Measurements from ENCODE around the gene ZNFX1. TPM values are rescaled to one million over a fixed set of nuclear protein-coding genes. Genes with fewer than 3 reads are reported as not detected.
"Not testable (repeated sequence)": the region's sequence is repeated elsewhere in the genome, so short reads cannot be mapped to it uniquely, and the experiment has no call there.

Gene ZNFX1
- total RNA-seq (2014; rRNA removed; shearing (Covaris generic); ENCODE audit: low replicate concordance): 13.3 and 13.4 TPM in 2 replicates

- peak; percentile 99 for DNase-seq (ENCODE audit: low read depth)
- in situ Hi-C loops (cut with HindIII; ENCODE audit: low pct_unique_long_range_greater_than_20kb, low sequenced_read_pairs): no loop called here
Observed at GRCh38 chr20:49278036-49278817, at the start of gene ZNFX1. Gene ZNFX1 (minus strand): TSS chr20:49278057. CDS start chr20:49275839, 2,218 bp downstream.

- in situ Hi-C loops (cut with HindIII; ENCODE audit: low pct_unique_long_range_greater_than_20kb, low sequenced_read_pairs): no loop called here
- no peak for DNase-seq (ENCODE audit: low read depth)
Observed at GRCh38 chr20:49326026-49326425, 48.2 kb upstream of the ZNFX1 start.

- no peak for DNase-seq (ENCODE audit: low read depth)
- in situ Hi-C loops (cut with HindIII; ENCODE audit: low pct_unique_long_range_greater_than_20kb, low sequenced_read_pairs): no loop called here
Observed at GRCh38 chr20:49324306-49324705, 46.4 kb upstream of the ZNFX1 start.

GRCh38 chr20:49323622-49324238 lies 45.9 kb upstream of the ZNFX1 start:
- in situ Hi-C loops (cut with HindIII; ENCODE audit: low pct_unique_long_range_greater_than_20kb, low sequenced_read_pairs): no loop called here
- DNase-seq (ENCODE audit: low read depth): peak; percentile 71

- in situ Hi-C loops (cut with HindIII; ENCODE audit: low pct_unique_long_range_greater_than_20kb, low sequenced_read_pairs): no loop called here
- DNase-seq (ENCODE audit: low read depth): peak; percentile 27
Observed at GRCh38 chr20:49320460-49320859, 42.6 kb upstream of the ZNFX1 start.

- no peak for DNase-seq (ENCODE audit: low read depth)
- in situ Hi-C loops (cut with HindIII; ENCODE audit: low pct_unique_long_range_greater_than_20kb, low sequenced_read_pairs): no loop called here
Observed at GRCh38 chr20:49319208-49319809, 41.5 kb upstream of the ZNFX1 start.

- in situ Hi-C loops (cut with HindIII; ENCODE audit: low pct_unique_long_range_greater_than_20kb, low sequenced_read_pairs): no loop called here
Observed at GRCh38 chr20:49318430-49319207, 40.8 kb upstream of the ZNFX1 start.

GRCh38 chr20:49318091-49318429 lies 40.2 kb upstream of the ZNFX1 start:
- in situ Hi-C loops (cut with HindIII; ENCODE audit: low pct_unique_long_range_greater_than_20kb, low sequenced_read_pairs): no loop called here
- DNase-seq (ENCODE audit: low read depth): no peak

More at GRCh38 chr20:49318430-49319207, 40.8 kb upstream of the ZNFX1 start:
- no peak for DNase-seq (ENCODE audit: low read depth)

GRCh38 chr20:49316704-49317103 lies 38.8 kb upstream of the ZNFX1 start:
- no peak for DNase-seq (ENCODE audit: low read depth)
- in situ Hi-C loops (cut with HindIII; ENCODE audit: low pct_unique_long_range_greater_than_20kb, low sequenced_read_pairs): no loop called here

GRCh38 chr20:49315580-49315979 lies 37.7 kb upstream of the ZNFX1 start:
- DNase-seq (ENCODE audit: low read depth): no peak
- in situ Hi-C loops (cut with HindIII; ENCODE audit: low pct_unique_long_range_greater_than_20kb, low sequenced_read_pairs): no loop called here

GRCh38 chr20:49314052-49314451 lies 36.2 kb upstream of the ZNFX1 start:
- DNase-seq (ENCODE audit: low read depth); in situ Hi-C loops (cut with HindIII; ENCODE audit: low pct_unique_long_range_greater_than_20kb, low sequenced_read_pairs): not testable (repeated sequence)

GRCh38 chr20:49313283-49313682 lies 35.4 kb upstream of the ZNFX1 start:
- DNase-seq (ENCODE audit: low read depth): no peak
- in situ Hi-C loops (cut with HindIII; ENCODE audit: low pct_unique_long_range_greater_than_20kb, low sequenced_read_pairs): no loop called here

- DNase-seq (ENCODE audit: low read depth): no peak
- in situ Hi-C loops (cut with HindIII; ENCODE audit: low pct_unique_long_range_greater_than_20kb, low sequenced_read_pairs): no loop called here
Observed at GRCh38 chr20:49312661-49313060, 34.8 kb upstream of the ZNFX1 start.

- in situ Hi-C loops (cut with HindIII; ENCODE audit: low pct_unique_long_range_greater_than_20kb, low sequenced_read_pairs): no loop called here
- DNase-seq (ENCODE audit: low read depth): no peak
Observed at GRCh38 chr20:49310705-49311104, 32.8 kb upstream of the ZNFX1 start.

GRCh38 chr20:49308875-49309274 lies 31.0 kb upstream of the ZNFX1 start:
- in situ Hi-C loops (cut with HindIII; ENCODE audit: low pct_unique_long_range_greater_than_20kb, low sequenced_read_pairs): no loop called here
- no peak for DNase-seq (ENCODE audit: low read depth)

- in situ Hi-C loops (cut with HindIII; ENCODE audit: low pct_unique_long_range_greater_than_20kb, low sequenced_read_pairs): no loop called here
- DNase-seq (ENCODE audit: low read depth): no peak
Observed at GRCh38 chr20:49306903-49307620, 29.2 kb upstream of the ZNFX1 start.

GRCh38 chr20:49303065-49303552 lies 25.3 kb upstream of the ZNFX1 start:
- DNase-seq (ENCODE audit: low read depth): no peak
- in situ Hi-C loops (cut with HindIII; ENCODE audit: low pct_unique_long_range_greater_than_20kb, low sequenced_read_pairs): no loop called here

All from Caki2 (cell line).